B cell (primary cell): ENCODE results near the gene GPR156. TPM values are rescaled to one million over a fixed set of nuclear protein-coding genes. Genes with fewer than 3 reads are reported as not detected.

Source experiments
- ATAC-seq: fragments of 200-7000 bp; cut with Tn5 transposase; one replicate; pipeline ENCODE4 v1.10.0; 2021; ENCODE audit warnings: low read depth, mild to moderate bottlenecking, moderate number of reproducible peaks, moderate library complexity
- CTCF ChIA-PET: fragments of 350-600 bp; sonication (Branson Sonifier 250); formaldehyde crosslinking; loops from one replicate; lab custom pipeline; 2021; ENCODE audit warnings: antibody characterized with exemption, inconsistent platforms; lab: Charles Lee
- POLR2A ChIA-PET: fragments of 350-600 bp; sonication (Branson Sonifier 250); formaldehyde crosslinking; loops from one replicate; lab custom pipeline; 2021; ENCODE audit warnings: antibody characterized with exemption; lab: Charles Lee
- DNase-seq: peaks from one replicate; pipeline ENCODE4 v3.0.0; 2013
- H2AFZ ChIP-seq: 2 replicates; pipeline ENCODE4 v1.6.1; 2012; ENCODE audit warnings: mild to moderate bottlenecking, low read depth, low read length; ENCODE audit not compliant: insufficient read depth, poor library complexity, severe bottlenecking
- H3K27ac ChIP-seq, 2 donors: 1 replicate in 1 of 2; 2 replicates in 1 of 2; pipeline ENCODE4 v1.5.1; 2012 to 2013; ENCODE audit warnings: low read length in 2 of 2, mild to moderate bottlenecking in 2 of 2, moderate library complexity in 1 of 2
- H3K27me3 ChIP-seq, 4 experiments: fragments of 200-600 bp in 1 of 4; sonication (generic) in 1 of 4; replicated peaks in 1 of 4; 1 replicate in 2 of 4; 2 replicates in 2 of 4; pipeline versions ENCODE4 v1.6.1 to v1.7.0; 2013 to 2016; ENCODE audit warnings: low read length in 3 of 4, mild to moderate bottlenecking in 2 of 4, mixed read lengths in 1 of 4, moderate library complexity in 1 of 4; ENCODE audit not compliant: insufficient read depth in 4 of 4, control insufficient read depth in 3 of 4; ENCODE audit errors: control extremely low read depth in 1 of 4
- H3K36me3 ChIP-seq, 2 experiments: replicated peaks in 1 of 2; 1 replicate in 1 of 2; 2 replicates in 1 of 2; pipeline versions ENCODE4 v1.6.1 to v1.7.1; 2013; ENCODE audit warnings: low read length in 1 of 2; ENCODE audit not compliant: insufficient read depth in 2 of 2, control insufficient read depth in 1 of 2; ENCODE audit errors: control extremely low read depth in 1 of 2, extremely low read depth in 1 of 2
- H3K4me1 ChIP-seq, 2 donors: fragments of 200-600 bp in 1 of 2; sonication (generic) in 1 of 2; 1 replicate in 1 of 2; 2 replicates in 1 of 2; pipeline versions ENCODE4 v1.5.1 to v1.6.1; 2013 to 2017; ENCODE audit warnings: low read length in 2 of 2; ENCODE audit not compliant: control insufficient read depth in 2 of 2, insufficient read depth in 2 of 2
- H3K4me2 ChIP-seq: replicated peaks from 2 replicates; pipeline ENCODE3; 2012; ENCODE audit warnings: mild to moderate bottlenecking, low read depth, low read length; ENCODE audit not compliant: poor library complexity, severe bottlenecking
- H3K4me3 ChIP-seq, 5 experiments: fragments of 200-600 bp in 1 of 5; sonication (generic) in 1 of 5; 1 replicate in 3 of 5; 2 replicates in 2 of 5; pipeline versions ENCODE4 v1.5.1 to v1.7.0; 2011 to 2016; ENCODE audit warnings: low read length in 4 of 5, mild to moderate bottlenecking in 4 of 5, low read depth in 2 of 5, control low read depth in 1 of 5, moderate library complexity in 1 of 5; ENCODE audit not compliant: insufficient read depth in 1 of 5; ENCODE audit errors: control extremely low read depth in 1 of 5, extremely low read depth in 1 of 5
- H3K79me2 ChIP-seq: fragments of 200-600 bp; sonication (generic); one replicate; pipeline ENCODE4 v1.6.0; 2016; ENCODE audit warnings: low read length; ENCODE audit not compliant: control insufficient read depth, insufficient read depth
- H3K9ac ChIP-seq: fragments of 200-600 bp; sonication (generic); 2 replicates; pipeline ENCODE4 v1.6.1; 2017; ENCODE audit warnings: mild to moderate bottlenecking, low read length, moderate library complexity
- H3K9me3 ChIP-seq, 3 donors: one replicate each; pipeline versions ENCODE4 v1.6.1 to v1.7.1; 2013; ENCODE audit warnings: low read length in 2 of 3; ENCODE audit not compliant: control insufficient read depth in 2 of 3, insufficient read depth in 1 of 3; ENCODE audit errors: control extremely low read depth in 1 of 3
- H4K20me1 ChIP-seq: 2 replicates; pipeline ENCODE4 v1.6.0; 2012; ENCODE audit warnings: mild to moderate bottlenecking, low read length; ENCODE audit not compliant: insufficient read depth, control insufficient read depth, poor library complexity, severe bottlenecking
- H3K27ac Mint-ChIP-seq: one replicate; pipeline ENCODE4 v1.8.0; 2021; ENCODE audit warnings: mixed read lengths
- H3K27me3 Mint-ChIP-seq: one replicate; pipeline ENCODE4 v1.8.0; 2021; ENCODE audit warnings: mixed read lengths
- H3K4me1 Mint-ChIP-seq: one replicate; pipeline ENCODE4 v1.8.0; 2021; ENCODE audit warnings: mixed read lengths
- H3K4me3 Mint-ChIP-seq: one replicate; pipeline ENCODE4 v1.8.0; 2021; ENCODE audit warnings: mixed read lengths
- H3K9me3 Mint-ChIP-seq: one replicate; pipeline ENCODE4 v1.8.0; 2022; ENCODE audit warnings: mixed read lengths; ENCODE audit not compliant: insufficient read depth
- CTCF ChIP-seq: fragments of 200-600 bp; IDR thresholded peaks from one replicate; pipeline ENCODE4 v1.8.0; 2022; ENCODE audit warnings: antibody characterized with exemption, mild to moderate bottlenecking
- EZH2 ChIP-seq: IDR thresholded peaks from 2 replicates; pipeline ENCODE4 v1.6.1; 2012; ENCODE audit warnings: borderline replicate concordance, low read depth, mild to moderate bottlenecking, moderate library complexity, low read length; ENCODE audit not compliant: insufficient read depth, poor library complexity, severe bottlenecking
- WGBS: methylation state at CpG from one replicate; pipeline ENCODE4 v1.1.5; 2013; ENCODE audit warnings: missing lambda C conversion rate; ENCODE audit not compliant: insufficient coverage; 5-methylcytosine and 5-hydroxymethylcytosine counted together
- intact Hi-C: fragments of 100-400 bp; cut with micrococcal nuclease; formaldehyde crosslinking; loops from one replicate; pipeline ENCODE4 v1.10.0; 2022
- polyA plus RNA-seq: library from polyadenylated mRNA; depleted of rRNA; stranded (reverse); fragments of >200 nt; gene quantifications from 2 replicates; pipeline ENCODE4 v1.2.3, GENCODE V29; 2012
- total RNA-seq, 2 donors: library from RNA; stranded (reverse); fragments of 120-200 nt in 1 of 2; gene quantifications; 1 replicate in 1 of 2; 2 replicates in 1 of 2; pipeline versions ENCODE4 v1.2.3 to v1.2.4, GENCODE V29; 2013 to 2022

The GPR156 gene
- total and polyA plus RNA-seq, 2 donors (not counting 1 experiment from before 2014, with no cell fraction given), result 0.03 to 0.20 TPM

GRCh38 chr3:120276767-120277166 lies 8.3 kb downstream of the GPR156 start:
- H3K79me2 ChIP-seq, result no peaks in the 10 kb centered on the region
- H3K36me3 ChIP-seq, result no peaks in the 10 kb centered on the region
- no peak overlapping the region for H3K4me3 ChIP-seq
- Mint-ChIP-seq H3K27ac (no peak overlapping the region), H3K9me3 (peaks cover 4% of the 10 kb centered on the region), H3K4me1 (no peaks in the 10 kb centered on the region), H3K27me3 (peaks cover 41% of the 10 kb centered on the region), H3K4me3 (no peak overlapping the region)
- 92% methylated on average over 2 of the region's 2 CpGs for WGBS
- H4K20me1 ChIP-seq, result no peaks in the 10 kb centered on the region
- intact Hi-C loops, result no loop called here
- H3K4me2 ChIP-seq, result no peak overlapping the region
- H3K27me3 ChIP-seq, result peaks cover 0 to 4% (median 1%) of the 10 kb centered on the region in 4 experiments
- peaks cover 0 to 3% (median 0%) of the 10 kb centered on the region in 3 donors for H3K9me3 ChIP-seq
- DNase-seq (no peak), ATAC-seq (no peak)
- ChIA-PET POLR2A (no interaction called here), CTCF (no interaction called here)
- H3K27ac ChIP-seq, result no peak overlapping the region
- no peaks in the 10 kb centered on the region for H3K4me1 ChIP-seq
- TF ChIP-seq EZH2, result no peak
- TF ChIP-seq CTCF, result no peak
- H3K9ac ChIP-seq, result no peak overlapping the region
- H2AFZ ChIP-seq, result no peak overlapping the region

GRCh38 chr3:120275618-120276017 lies 9.4 kb downstream of the GPR156 start:
- no peak for TF ChIP-seq CTCF
- TF ChIP-seq EZH2, result no peak
- intact Hi-C loops, result no loop called here
- ATAC-seq, result no peak
- H3K9ac ChIP-seq, result no peak overlapping the region
- no peaks in the 10 kb centered on the region for H3K4me1 ChIP-seq
- H3K27ac ChIP-seq, result no peak overlapping the region
- POLR2A ChIA-PET, result no interaction called here
- CTCF ChIA-PET, result interaction anchor here (1.0 kb wide), 1 partner anchor 141 kb away, joined by 3 read pairs; no protein-coding TSS in a partner anchor
- Mint-ChIP-seq H3K9me3 (peaks cover 4% of the 10 kb centered on the region), H3K4me3 (no peak overlapping the region), H3K27me3 (peaks cover 31% of the 10 kb centered on the region), H3K4me1 (no peaks in the 10 kb centered on the region), H3K27ac (no peak overlapping the region)
- H2AFZ ChIP-seq, result no peak overlapping the region
- H3K9me3 ChIP-seq, result peaks cover 0 to 3% (median 0%) of the 10 kb centered on the region in 3 donors
- no peaks in the 10 kb centered on the region for H3K79me2 ChIP-seq
- no peak for DNase-seq
- H4K20me1 ChIP-seq, result no peaks in the 10 kb centered on the region
- H3K36me3 ChIP-seq, result no peaks in the 10 kb centered on the region
- 80% methylated on average over 1 of the region's 4 CpGs for WGBS
- H3K4me3 ChIP-seq, result no peak overlapping the region
- H3K4me2 ChIP-seq, result no peak overlapping the region
- peaks cover 0 to 4% (median 1%) of the 10 kb centered on the region in 4 experiments for H3K27me3 ChIP-seq
